ENCODE data around the gene VPS16.

- TF ChIP-seq CTCF (IDR thresholded peaks at IDR 0.05) (no peak), POLR2A (IDR thresholded peaks at IDR 0.05; ENCODE audit: low read depth) (no peak), EP300 (IDR thresholded peaks at IDR 0.05) (no peak), POLR2AphosphoS5 (IDR thresholded peaks at IDR 0.05) (no peak)
Measured at GRCh38 chr20:2851086-2851485, 10.5 kb downstream of the VPS16 start.
